ENCODE measurements around the gene INSR.

The INSR gene

GRCh38 chr19:7242601-7243258, 51.5 kb downstream of the INSR start:
- no peak overlapping the region for H3K4me3 ChIP-seq (ENCODE audit: low read depth, low read length)
- in situ Hi-C loops (cut with HindIII; ENCODE audit: low sequenced_read_pairs) = no loop called here
- peak; percentile 74 for DNase-seq (ENCODE audit: low read depth, low spot score)
- TF ChIP-seq, protein P1, sequence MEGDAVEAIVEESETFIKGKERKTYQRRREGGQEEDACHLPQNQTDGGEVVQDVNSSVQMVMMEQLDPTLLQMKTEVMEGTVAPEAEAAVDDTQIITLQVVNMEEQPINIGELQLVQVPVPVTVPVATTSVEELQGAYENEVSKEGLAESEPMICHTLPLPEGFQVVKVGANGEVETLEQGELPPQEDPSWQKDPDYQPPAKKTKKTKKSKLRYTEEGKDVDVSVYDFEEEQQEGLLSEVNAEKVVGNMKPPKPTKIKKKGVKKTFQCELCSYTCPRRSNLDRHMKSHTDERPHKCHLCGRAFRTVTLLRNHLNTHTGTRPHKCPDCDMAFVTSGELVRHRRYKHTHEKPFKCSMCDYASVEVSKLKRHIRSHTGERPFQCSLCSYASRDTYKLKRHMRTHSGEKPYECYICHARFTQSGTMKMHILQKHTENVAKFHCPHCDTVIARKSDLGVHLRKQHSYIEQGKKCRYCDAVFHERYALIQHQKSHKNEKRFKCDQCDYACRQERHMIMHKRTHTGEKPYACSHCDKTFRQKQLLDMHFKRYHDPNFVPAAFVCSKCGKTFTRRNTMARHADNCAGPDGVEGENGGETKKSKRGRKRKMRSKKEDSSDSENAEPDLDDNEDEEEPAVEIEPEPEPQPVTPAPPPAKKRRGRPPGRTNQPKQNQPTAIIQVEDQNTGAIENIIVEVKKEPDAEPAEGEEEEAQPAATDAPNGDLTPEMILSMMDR (IDR thresholded peaks at IDR 0.05; ENCODE audit: low read depth, low read length) = no peak

- in situ Hi-C loops (cut with HindIII; ENCODE audit: low sequenced_read_pairs) = no loop called here
- no peak for DNase-seq (ENCODE audit: low read depth, low spot score)
- TF ChIP-seq, protein P1 (IDR thresholded peaks at IDR 0.05; ENCODE audit: low read depth, low read length) = no peak
- no peak overlapping the region for H3K4me3 ChIP-seq (ENCODE audit: low read depth, low read length)
These were observed 56.2 kb downstream of the INSR start for GRCh38 chr19:7238051-7238450.

GRCh38 chr19:7236153-7236552, 58.1 kb downstream of the INSR start:
- H3K4me3 ChIP-seq (ENCODE audit: low read depth, low read length) = no peak overlapping the region
- TF ChIP-seq, protein P1 (IDR thresholded peaks at IDR 0.05; ENCODE audit: low read depth, low read length) = no peak
- in situ Hi-C loops (cut with HindIII; ENCODE audit: low sequenced_read_pairs) = no loop called here
- DNase-seq (ENCODE audit: low read depth, low spot score) = no peak

- TF ChIP-seq, protein P1 (IDR thresholded peaks at IDR 0.05; ENCODE audit: low read depth, low read length) = no peak
- no peak overlapping the region for H3K4me3 ChIP-seq (ENCODE audit: low read depth, low read length)
- DNase-seq (ENCODE audit: low read depth, low spot score) = no peak
- in situ Hi-C loops (cut with HindIII; ENCODE audit: low sequenced_read_pairs) = no loop called here
These were observed 63.4 kb downstream of the INSR start for GRCh38 chr19:7230826-7231225.

DNA sequence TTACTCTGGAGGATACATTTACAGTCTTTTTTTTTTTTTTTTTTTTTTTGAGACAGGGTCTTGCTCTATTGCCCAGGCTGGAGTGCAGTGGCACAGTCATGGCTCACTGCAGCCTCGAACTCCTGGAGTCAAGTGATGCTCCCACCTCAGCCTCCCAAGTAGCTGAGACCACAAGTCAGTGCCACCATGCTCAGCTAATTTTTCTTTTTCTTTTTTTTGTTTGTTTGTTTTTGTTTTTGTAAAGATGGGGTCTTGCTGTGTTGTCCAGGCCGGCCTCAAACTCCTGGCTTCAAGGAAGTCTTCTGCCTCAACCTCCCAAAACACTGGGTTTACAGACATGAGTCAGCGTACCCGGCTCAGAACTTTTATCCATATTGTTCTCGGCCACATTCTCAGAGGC, 64.5 kb downstream of the INSR start:
- H3K4me3 ChIP-seq (ENCODE audit: low read depth, low read length) = no peak overlapping the region
- TF ChIP-seq, protein P1 (IDR thresholded peaks at IDR 0.05; ENCODE audit: low read depth, low read length) = no peak
- in situ Hi-C loops (cut with HindIII; ENCODE audit: low sequenced_read_pairs) = no loop called here
- DNase-seq (ENCODE audit: low read depth, low spot score) = no peak

DNA sequence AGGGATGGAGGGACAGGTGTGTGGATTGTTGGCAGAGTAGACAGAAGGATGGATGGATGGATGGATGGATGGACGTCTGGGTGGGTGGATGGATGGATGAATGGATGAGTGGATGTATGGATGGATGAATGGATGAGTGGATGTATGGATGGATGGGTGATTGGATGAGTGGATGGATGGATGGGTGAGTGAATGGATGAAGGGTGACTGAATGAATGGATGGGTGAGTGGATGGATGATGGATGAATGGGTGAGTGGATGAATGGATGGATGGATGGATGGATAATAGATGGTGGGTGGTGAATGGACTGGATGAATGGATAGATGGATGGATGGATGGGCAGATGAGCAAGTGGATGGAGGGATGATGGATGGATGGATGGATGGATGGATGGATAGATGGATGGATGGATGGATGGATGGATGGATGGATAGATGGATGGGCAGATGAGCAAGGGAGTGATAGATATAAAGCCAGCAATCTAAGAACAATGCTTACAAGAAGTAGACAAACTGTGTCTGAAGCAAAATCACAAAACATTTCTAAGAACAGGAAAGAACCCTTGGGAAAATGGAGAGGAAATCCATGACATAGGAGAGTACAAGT, 65.2 kb downstream of the INSR start:
- no peak for DNase-seq (ENCODE audit: low read depth, low spot score)
- in situ Hi-C loops (cut with HindIII; ENCODE audit: low sequenced_read_pairs) = no loop called here
- TF ChIP-seq, protein P1 (IDR thresholded peaks at IDR 0.05; ENCODE audit: low read depth, low read length) = no peak
- no peak overlapping the region for H3K4me3 ChIP-seq (ENCODE audit: low read depth, low read length)
